Ovary (tissue), 3 donors: Measurements from ENCODE around the gene TTC22.

Source experiments
- POLR2A ChIP-seq: fragments of 450-650 bp; IDR thresholded peaks from one replicate; pipeline ENCODE4 v1.6.1; 2017; ENCODE audit warnings: antibody characterized with exemption, mild to moderate bottlenecking, moderate library complexity
- TF ChIP-seq, protein P1 (sequence below), 3 donors: fragments of 450-650 bp in 2 of 3; fragments of 200-600 bp in 1 of 3; IDR thresholded peaks; one replicate each; pipeline versions ENCODE4 v1.5.1 to v1.8.0; 2016 to 2022; ENCODE audit warnings: antibody characterized with exemption in 3 of 3, mild to moderate bottlenecking in 1 of 3
- donor health status: DM: no; HTN: no; CAD: no.

DNA sequence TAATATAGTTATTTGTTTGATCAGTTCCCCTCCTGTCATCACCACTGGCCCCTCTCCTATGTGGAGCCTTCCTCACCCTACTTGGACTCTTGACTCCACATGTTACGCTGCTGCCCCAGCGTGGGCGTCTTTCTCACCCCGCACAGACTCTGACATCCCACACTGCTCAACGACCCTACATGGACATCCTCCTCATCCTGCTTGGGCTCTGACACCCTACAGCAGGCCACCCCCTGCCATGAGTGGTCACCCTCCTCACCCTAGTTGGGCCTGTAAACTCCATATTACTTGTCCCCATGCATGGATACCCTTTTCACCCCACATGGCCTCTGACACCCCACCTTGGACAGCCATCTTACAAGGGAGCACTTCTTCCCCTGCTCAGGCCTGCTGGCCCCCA lies 64.4 kb downstream of the TTC22 start:
- TF ChIP-seq, protein P1, sequence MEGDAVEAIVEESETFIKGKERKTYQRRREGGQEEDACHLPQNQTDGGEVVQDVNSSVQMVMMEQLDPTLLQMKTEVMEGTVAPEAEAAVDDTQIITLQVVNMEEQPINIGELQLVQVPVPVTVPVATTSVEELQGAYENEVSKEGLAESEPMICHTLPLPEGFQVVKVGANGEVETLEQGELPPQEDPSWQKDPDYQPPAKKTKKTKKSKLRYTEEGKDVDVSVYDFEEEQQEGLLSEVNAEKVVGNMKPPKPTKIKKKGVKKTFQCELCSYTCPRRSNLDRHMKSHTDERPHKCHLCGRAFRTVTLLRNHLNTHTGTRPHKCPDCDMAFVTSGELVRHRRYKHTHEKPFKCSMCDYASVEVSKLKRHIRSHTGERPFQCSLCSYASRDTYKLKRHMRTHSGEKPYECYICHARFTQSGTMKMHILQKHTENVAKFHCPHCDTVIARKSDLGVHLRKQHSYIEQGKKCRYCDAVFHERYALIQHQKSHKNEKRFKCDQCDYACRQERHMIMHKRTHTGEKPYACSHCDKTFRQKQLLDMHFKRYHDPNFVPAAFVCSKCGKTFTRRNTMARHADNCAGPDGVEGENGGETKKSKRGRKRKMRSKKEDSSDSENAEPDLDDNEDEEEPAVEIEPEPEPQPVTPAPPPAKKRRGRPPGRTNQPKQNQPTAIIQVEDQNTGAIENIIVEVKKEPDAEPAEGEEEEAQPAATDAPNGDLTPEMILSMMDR (IDR thresholded peaks at IDR 0.05): no peak
- no peak for TF ChIP-seq POLR2A
